ENCODE data around the gene MYF5. TPM values are rescaled to one million over a fixed set of nuclear protein-coding genes. Genes with fewer than 3 reads are reported as not detected.

The MYF5 gene
- total and polyA plus RNA-seq, 2 of the 4 experiments (the other 2 are of a cell fraction): not detected

- Histone ChIP-seq H4K5ac (ENCODE audit: low read depth, low read length) (no peak overlapping the region), H3K79me1 (ENCODE audit: low read depth in 1 of 2, low read length in 2 of 2) (no peaks in the 10 kb centered on the region), H2BK15ac (ENCODE audit: low read depth, low read length) (no peak overlapping the region), H2AK9ac (replicated peaks; ENCODE audit: low read depth, low read length, poor library complexity) (no peak overlapping the region), H2BK120ac (ENCODE audit: low read depth, low read length) (no peak overlapping the region), H3K9me3 (ENCODE audit: control insufficient read depth, insufficient read depth, low read length) (no peaks in the 10 kb centered on the region), H4K91ac (ENCODE audit: insufficient read depth, low read depth, low read length) (no peak overlapping the region), H3K4me1 (ENCODE audit: control insufficient read depth, insufficient read depth, low read length) (no peaks in the 10 kb centered on the region), H3K4me2 (ENCODE audit: low read depth, low read length) (no peak overlapping the region), H3K23ac (ENCODE audit: low read depth, low read length) (no peak overlapping the region), H2AFZ (replicated peaks; ENCODE audit: low read length, poor library complexity) (no peak overlapping the region), H3K56ac (ENCODE audit: extremely low read depth, insufficient read depth, low read length) (no peak overlapping the region), H3K9me1 (ENCODE audit: insufficient read depth, low read length) (no peaks in the 10 kb centered on the region), H3K4ac (ENCODE audit: low read depth, low read length) (no peak overlapping the region), H3K36me3 (ENCODE audit: control insufficient read depth, insufficient read depth, low read length) (no peaks in the 10 kb centered on the region), H3K18ac (ENCODE audit: low read depth, low read length) (no peak overlapping the region), H3K4me3 (ENCODE audit: insufficient read depth, low read depth, low read length) (no peak overlapping the region), H3K9ac (ENCODE audit: low read depth, low read length) (no peak overlapping the region), H2BK5ac (ENCODE audit: low read depth, low read length, poor library complexity, severe bottlenecking) (no peak overlapping the region), H3K27ac (ENCODE audit: insufficient read depth, low read length) (no peak overlapping the region), H4K20me1 (ENCODE audit: insufficient read depth, low read length) (no peaks in the 10 kb centered on the region), H3K27me3 (ENCODE audit: control insufficient read depth, insufficient read depth, low read length) (no peaks in the 10 kb centered on the region), H2AK5ac (ENCODE audit: low read depth, low read length) (no peak overlapping the region), H3K14ac (replicated peaks; ENCODE audit: low read depth, low read length) (no peak overlapping the region), H2BK20ac (ENCODE audit: low read depth, low read length) (no peak overlapping the region), H4K8ac (ENCODE audit: low read depth in 2 of 2, low read length in 2 of 2) (no peak overlapping the region)
- no peak for DNase-seq
- intact Hi-C loops (cut with micrococcal nuclease) (no loop called here), dilution Hi-C loops (cut with HindIII; ENCODE audit: low sequenced_read_pairs, unreplicated experiment) (no loop called here), in situ Hi-C loops (cut with MboI; ENCODE audit: low sequenced_read_pairs) (no loop called here)
- no CpG with 5 or more reads among the region's 4 CpGs for WGBS, 2 experiments (ENCODE audit: extremely low coverage in 2 of 2, insufficient read length in 1 of 2)
- ChIA-PET POLR2A (ENCODE audit: unreplicated experiment) (no interaction called here), CTCF (no interaction called here)
- no peak for TF ChIP-seq RFX5 (IDR thresholded peaks at IDR 0.05; ENCODE audit: low read depth, low read length)
- no peak for TF ChIP-seq MXI1 (IDR thresholded peaks at IDR 0.05; ENCODE audit: borderline replicate concordance, low read depth, low read length)
- TF ChIP-seq NFE2L2 (IDR thresholded peaks at IDR 0.05; ENCODE audit: low read depth, low read length): no peak
- no peak for TF ChIP-seq FOS (IDR thresholded peaks at IDR 0.05; ENCODE audit: low read depth, low read length)
- TF ChIP-seq CEBPB (IDR thresholded peaks at IDR 0.05; ENCODE audit: low read depth, low read length): no peak
- TF ChIP-seq POLR2A (IDR thresholded peaks at IDR 0.05; ENCODE audit: low read depth, low read length): no peak
- TF ChIP-seq CHD1 (IDR thresholded peaks at IDR 0.05; ENCODE audit: low read depth, low read length): no peak
- TF ChIP-seq MAZ (IDR thresholded peaks at IDR 0.05; ENCODE audit: borderline replicate concordance, low read depth, low read length): no peak
- TF ChIP-seq, protein P1, sequence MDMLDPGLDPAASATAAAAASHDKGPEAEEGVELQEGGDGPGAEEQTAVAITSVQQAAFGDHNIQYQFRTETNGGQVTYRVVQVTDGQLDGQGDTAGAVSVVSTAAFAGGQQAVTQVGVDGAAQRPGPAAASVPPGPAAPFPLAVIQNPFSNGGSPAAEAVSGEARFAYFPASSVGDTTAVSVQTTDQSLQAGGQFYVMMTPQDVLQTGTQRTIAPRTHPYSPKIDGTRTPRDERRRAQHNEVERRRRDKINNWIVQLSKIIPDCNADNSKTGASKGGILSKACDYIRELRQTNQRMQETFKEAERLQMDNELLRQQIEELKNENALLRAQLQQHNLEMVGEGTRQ (IDR thresholded peaks at IDR 0.05; ENCODE audit: low read depth, low read length): no peak
- no peak for TF ChIP-seq RAD21 (IDR thresholded peaks at IDR 0.05; ENCODE audit: low read length)
- no peak for TF ChIP-seq BHLHE40 (IDR thresholded peaks at IDR 0.05; ENCODE audit: low read depth, low read length)
- TF ChIP-seq, protein P2, sequence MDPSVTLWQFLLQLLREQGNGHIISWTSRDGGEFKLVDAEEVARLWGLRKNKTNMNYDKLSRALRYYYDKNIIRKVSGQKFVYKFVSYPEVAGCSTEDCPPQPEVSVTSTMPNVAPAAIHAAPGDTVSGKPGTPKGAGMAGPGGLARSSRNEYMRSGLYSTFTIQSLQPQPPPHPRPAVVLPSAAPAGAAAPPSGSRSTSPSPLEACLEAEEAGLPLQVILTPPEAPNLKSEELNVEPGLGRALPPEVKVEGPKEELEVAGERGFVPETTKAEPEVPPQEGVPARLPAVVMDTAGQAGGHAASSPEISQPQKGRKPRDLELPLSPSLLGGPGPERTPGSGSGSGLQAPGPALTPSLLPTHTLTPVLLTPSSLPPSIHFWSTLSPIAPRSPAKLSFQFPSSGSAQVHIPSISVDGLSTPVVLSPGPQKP (IDR thresholded peaks at IDR 0.05; ENCODE audit: borderline replicate concordance, low read depth, low read length): no peak
- no peak for TF ChIP-seq SMC3 (IDR thresholded peaks at IDR 0.05; ENCODE audit: low read depth, low read length)
- TF ChIP-seq, protein P3, sequence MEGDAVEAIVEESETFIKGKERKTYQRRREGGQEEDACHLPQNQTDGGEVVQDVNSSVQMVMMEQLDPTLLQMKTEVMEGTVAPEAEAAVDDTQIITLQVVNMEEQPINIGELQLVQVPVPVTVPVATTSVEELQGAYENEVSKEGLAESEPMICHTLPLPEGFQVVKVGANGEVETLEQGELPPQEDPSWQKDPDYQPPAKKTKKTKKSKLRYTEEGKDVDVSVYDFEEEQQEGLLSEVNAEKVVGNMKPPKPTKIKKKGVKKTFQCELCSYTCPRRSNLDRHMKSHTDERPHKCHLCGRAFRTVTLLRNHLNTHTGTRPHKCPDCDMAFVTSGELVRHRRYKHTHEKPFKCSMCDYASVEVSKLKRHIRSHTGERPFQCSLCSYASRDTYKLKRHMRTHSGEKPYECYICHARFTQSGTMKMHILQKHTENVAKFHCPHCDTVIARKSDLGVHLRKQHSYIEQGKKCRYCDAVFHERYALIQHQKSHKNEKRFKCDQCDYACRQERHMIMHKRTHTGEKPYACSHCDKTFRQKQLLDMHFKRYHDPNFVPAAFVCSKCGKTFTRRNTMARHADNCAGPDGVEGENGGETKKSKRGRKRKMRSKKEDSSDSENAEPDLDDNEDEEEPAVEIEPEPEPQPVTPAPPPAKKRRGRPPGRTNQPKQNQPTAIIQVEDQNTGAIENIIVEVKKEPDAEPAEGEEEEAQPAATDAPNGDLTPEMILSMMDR (conservative IDR thresholded peaks at IDR 0.05; ENCODE audit: low read depth, low read length): no peak
- no peak for TF ChIP-seq MAFK (IDR thresholded peaks at IDR 0.05; ENCODE audit: low read depth, low read length)
- TF ChIP-seq RCOR1 (IDR thresholded peaks at IDR 0.05; ENCODE audit: insufficient replicate concordance, low read length): no peak
- no peak for ATAC-seq (ENCODE audit: low read depth)
- no TSS peak for BruUV-seq (replicated peaks)
These were observed 3.3 kb upstream of the MYF5 start for GRCh38 chr12:80713419-80713818.
